Prostate gland (tissue), 2 donors: Measurements from ENCODE around the gene RAI14. TPM values are rescaled to one million over a fixed set of nuclear protein-coding genes. Genes with fewer than 3 reads are reported as not detected.

Experiments used
- DNase-seq: peaks from one replicate; pipeline ENCODE4 v3.0.0-alpha.2; 2019; ENCODE audit warnings: low spot score
- H3K27ac ChIP-seq, 2 donors: fragments of 200-600 bp; sonication (generic); 2 replicates each; pipeline ENCODE4 v1.5.1; 2017 to 2019
- H3K27me3 ChIP-seq: fragments of 200-600 bp; sonication (generic); replicated peaks from 2 replicates; pipeline ENCODE4 v1.5.1; 2019; ENCODE audit not compliant: insufficient read depth
- H3K36me3 ChIP-seq, 2 donors: fragments of 200-600 bp; sonication (generic); 1 replicate in 1 of 2; 2 replicates in 1 of 2; pipeline versions ENCODE4 v1.5.1 to v1.8.1; 2017 to 2019
- H3K4me1 ChIP-seq: fragments of 200-600 bp; sonication (generic); replicated peaks from 2 replicates; pipeline ENCODE4 v1.5.1; 2019
- H3K4me3 ChIP-seq, 2 donors: fragments of 200-600 bp; sonication (generic); 2 replicates each; pipeline ENCODE4 v1.5.1; 2017 to 2019
- H3K9me3 ChIP-seq: fragments of 200-600 bp; sonication (generic); 2 replicates; pipeline ENCODE4 v1.5.1; 2017
- CTCF ChIP-seq, 4 experiments: fragments of 200-600 bp in 2 of 4; fragments of 450-650 bp in 2 of 4; sonication (generic) in 2 of 4; IDR thresholded peaks; 1 replicate in 3 of 4; 2 replicates in 1 of 4; pipeline ENCODE4 v1.5.1; 2016 to 2019; ENCODE audit warnings: antibody characterized with exemption in 4 of 4, mild to moderate bottlenecking in 2 of 4, moderate library complexity in 2 of 4
- POLR2A ChIP-seq: fragments of 450-650 bp; IDR thresholded peaks from one replicate; pipeline ENCODE4 v1.6.1; 2016; ENCODE audit warnings: antibody characterized with exemption, mild to moderate bottlenecking
- POLR2AphosphoS5 ChIP-seq: sonication (generic); formaldehyde crosslinking; IDR thresholded peaks from one replicate; pipeline ENCODE4 v1.6.1; 2017; ENCODE audit warnings: antibody characterized with exemption
- WGBS: methylation state at CpG from one replicate; pipeline ENCODE4 v1.1.5; 2018; 5-methylcytosine and 5-hydroxymethylcytosine counted together
- intact Hi-C: fragments of 100-400 bp; cut with DNase I; formaldehyde crosslinking; loops from one replicate; pipeline ENCODE4 v1.14.2; 2022
- total RNA-seq, 2 donors: library from RNA; depleted of rRNA; stranded (reverse); fragments of >200 nt; gene quantifications; one replicate each; pipeline ENCODE4 v1.1.0, GENCODE V29; 2016

RAI14 gene
- total RNA-seq, 2 donors from 2014 or later: 9.6 to 23.7 TPM

GRCh38 chr5:34680896-34681295 is 24.8 kb downstream of the RAI14 start:
- no peak overlapping the region for H3K4me3 ChIP-seq
- no peaks in the 10 kb centered on the region for H3K36me3 ChIP-seq
- TF ChIP-seq CTCF (IDR thresholded peaks at IDR 0.05): no peak
- no peak for TF ChIP-seq POLR2A
- TF ChIP-seq POLR2AphosphoS5: no peak
- H3K4me1 ChIP-seq: no peaks in the 10 kb centered on the region
- DNase-seq: no peak
- 57% methylated on average over 2 of the region's 2 CpGs for WGBS
- no peak overlapping the region for H3K27ac ChIP-seq
- H3K27me3 ChIP-seq: no peaks in the 10 kb centered on the region
- intact Hi-C loops: no loop called here
- H3K9me3 ChIP-seq: no peaks in the 10 kb centered on the region

GRCh38 chr5:34682926-34683623 is 26.9 kb downstream of the RAI14 start:
- Histone ChIP-seq H3K27ac (no peak overlapping the region), H3K4me1 (no peaks in the 10 kb centered on the region), H3K4me3 (no peak overlapping the region), H3K27me3 (no peaks in the 10 kb centered on the region), H3K36me3 (no peaks in the 10 kb centered on the region), H3K9me3 (no peaks in the 10 kb centered on the region)
- no peak for DNase-seq
- TF ChIP-seq POLR2AphosphoS5: no peak
- intact Hi-C loops: no loop called here
- 75% methylated on average over 8 of the region's 8 CpGs for WGBS

- intact Hi-C loops: no loop called here
- Histone ChIP-seq H3K27me3 (no peaks in the 10 kb centered on the region), H3K4me1 (no peaks in the 10 kb centered on the region), H3K9me3 (no peaks in the 10 kb centered on the region), H3K36me3 (no peaks in the 10 kb centered on the region), H3K4me3 (no peak overlapping the region), H3K27ac (no peak overlapping the region)
- TF ChIP-seq POLR2AphosphoS5: no peak
- TF ChIP-seq POLR2A: no peak
- DNase-seq: no peak
- 63% methylated on average over 4 of the region's 4 CpGs for WGBS
Observed at GRCh38 chr5:34684281-34684979, 28.3 kb downstream of the RAI14 start.

GRCh38 chr5:34684980-34685352 is 28.8 kb downstream of the RAI14 start:
- no peak overlapping the region for H3K4me3 ChIP-seq
- no peaks in the 10 kb centered on the region for H3K4me1 ChIP-seq
- intact Hi-C loops: no loop called here
- no peaks in the 10 kb centered on the region for H3K36me3 ChIP-seq
- DNase-seq: no peak
- no peaks in the 10 kb centered on the region for H3K27me3 ChIP-seq
- no peak overlapping the region for H3K27ac ChIP-seq
- no peak for TF ChIP-seq CTCF (IDR thresholded peaks at IDR 0.05)
- 95% methylated on average over 4 of the region's 4 CpGs for WGBS
- no peaks in the 10 kb centered on the region for H3K9me3 ChIP-seq

- H3K4me1 ChIP-seq: no peaks in the 10 kb centered on the region
- H3K4me3 ChIP-seq: no peak overlapping the region
- no peaks in the 10 kb centered on the region for H3K27me3 ChIP-seq
- TF ChIP-seq CTCF (IDR thresholded peaks at IDR 0.05): no peak
- no peak for TF ChIP-seq POLR2A
- TF ChIP-seq POLR2AphosphoS5: no peak
- intact Hi-C loops: no loop called here
- H3K27ac ChIP-seq: no peak overlapping the region
- 86% methylated on average over 1 of the region's 1 CpG for WGBS
- no peak for DNase-seq
- H3K36me3 ChIP-seq: no peaks in the 10 kb centered on the region
- no peaks in the 10 kb centered on the region for H3K9me3 ChIP-seq
Observed at GRCh38 chr5:34685485-34686165, 29.5 kb downstream of the RAI14 start.
